WTC11 (cell line): ENCODE data around the gene LRRC28. TPM values are rescaled to one million over a fixed set of nuclear protein-coding genes. Genes with fewer than 3 reads are reported as not detected.
"Not testable (repeated sequence)": the region's sequence is repeated elsewhere in the genome, so short reads cannot be mapped to it uniquely, and the experiment has no call there.

Experiments
- ATAC-seq: fragments of 200-7000 bp; cut with Tn5 transposase; 2 replicates; pipeline ENCODE4 v1.10.0; 2021; ENCODE audit warnings: mild to moderate bottlenecking, moderate library complexity
- CTCF ChIA-PET: fragments of 300-600 bp; sonication (Branson Sonifier 250); formaldehyde crosslinking; loops from one replicate; lab custom pipeline; 2021; ENCODE audit warnings: antibody characterized with exemption; lab: Charles Lee
- POLR2A ChIA-PET: fragments of 350-600 bp; sonication (Branson Sonifier 250); formaldehyde crosslinking; loops from one replicate; lab custom pipeline; 2021; ENCODE audit warnings: antibody characterized with exemption; lab: Charles Lee
- DNase-seq: peaks from one replicate; pipeline ENCODE4 v3.0.0; 2021; ENCODE audit warnings: low spot score
- H3K27ac Mint-ChIP-seq: 2 replicates; pipeline ENCODE4 v1.8.0; 2021; ENCODE audit warnings: mixed read lengths
- H3K27me3 Mint-ChIP-seq: 2 replicates; pipeline ENCODE4 v1.8.0; 2021; ENCODE audit warnings: low read depth, mild to moderate bottlenecking, moderate library complexity, mixed read lengths
- H3K36me3 Mint-ChIP-seq: 2 replicates; pipeline ENCODE4 v1.8.0; 2021; ENCODE audit warnings: mixed read lengths
- H3K4me1 Mint-ChIP-seq: 2 replicates; pipeline ENCODE4 v1.8.0; 2022; ENCODE audit warnings: mixed read lengths
- H3K4me3 Mint-ChIP-seq: 2 replicates; pipeline ENCODE4 v1.8.0; 2021; ENCODE audit warnings: mild to moderate bottlenecking, moderate library complexity, mixed read lengths
- H3K9me3 Mint-ChIP-seq: 2 replicates; pipeline ENCODE4 v1.8.0; 2021; ENCODE audit warnings: mixed read lengths
- CBFB ChIP-seq: sonication (generic); formaldehyde crosslinking; IDR thresholded peaks from 2 replicates; pipeline ENCODE4 v1.8.1; 2022; ENCODE audit warnings: mild to moderate bottlenecking, low read depth, missing genetic modification reagents
- CREM ChIP-seq: sonication (generic); formaldehyde crosslinking; IDR thresholded peaks from 2 replicates; pipeline ENCODE4 v1.8.1; 2022; ENCODE audit warnings: mild to moderate bottlenecking, missing genetic modification reagents, moderate library complexity
- ELF4 ChIP-seq: sonication (generic); formaldehyde crosslinking; IDR thresholded peaks from 2 replicates; pipeline ENCODE4 v1.8.1; 2022; ENCODE audit warnings: low read depth, mild to moderate bottlenecking, moderate library complexity, missing genetic modification reagents
- HMGA2 ChIP-seq: fragments of 250-450 bp; sonication (Bioruptor Pico); IDR thresholded peaks from 2 replicates; pipeline ENCODE4 v1.4.0; 2021; ENCODE audit warnings: mild to moderate bottlenecking, moderate library complexity
- IRF2 ChIP-seq: sonication (generic); formaldehyde crosslinking; IDR thresholded peaks from 2 replicates; pipeline ENCODE4 v1.8.0; 2022; ENCODE audit warnings: low read depth, missing genetic modification reagents, borderline replicate concordance
- NFYB ChIP-seq: sonication (generic); formaldehyde crosslinking; conservative IDR thresholded peaks from 2 replicates; pipeline ENCODE4 v1.8.0; 2022; ENCODE audit warnings: low read depth, missing genetic modification reagents
- NR1H2 ChIP-seq: sonication (generic); formaldehyde crosslinking; IDR thresholded peaks from 2 replicates; pipeline ENCODE4 v1.9.0; 2021; ENCODE audit warnings: mild to moderate bottlenecking, moderate library complexity, missing genetic modification reagents
- NR2C2 ChIP-seq: sonication (generic); formaldehyde crosslinking; IDR thresholded peaks from 2 replicates; pipeline ENCODE4 v1.8.0; 2022; ENCODE audit warnings: mild to moderate bottlenecking, missing genetic modification reagents
- RELA ChIP-seq: sonication (generic); formaldehyde crosslinking; IDR thresholded peaks from 2 replicates; pipeline ENCODE4 v1.8.1; 2022; ENCODE audit warnings: missing genetic modification reagents, mild to moderate bottlenecking, borderline replicate concordance
- SOX15 ChIP-seq: fragments of 250-450 bp; sonication (Bioruptor Pico); IDR thresholded peaks from 2 replicates; pipeline ENCODE4 v1.9.0; 2021; ENCODE audit warnings: mild to moderate bottlenecking
- ZNF219 ChIP-seq: sonication (generic); formaldehyde crosslinking; IDR thresholded peaks from 2 replicates; pipeline ENCODE4 v1.8.0; 2023; ENCODE audit warnings: missing genetic modification reagents, mild to moderate bottlenecking, borderline replicate concordance
- ZNF232 ChIP-seq: sonication (generic); formaldehyde crosslinking; IDR thresholded peaks from 2 replicates; pipeline ENCODE4 v1.8.0; 2022; ENCODE audit warnings: mild to moderate bottlenecking, missing genetic modification reagents
- total RNA-seq: library from RNA; stranded (reverse); gene quantifications from 3 replicates; pipeline ENCODE4 v1.2.3, GENCODE V29; 2021
- TF ChIP-seq, protein P1 (sequence below): sonication (generic); formaldehyde crosslinking; conservative IDR thresholded peaks from 2 replicates; pipeline ENCODE4 v1.8.1; 2023; ENCODE audit warnings: mild to moderate bottlenecking, low read depth, missing genetic modification reagents, moderate library complexity
- TF ChIP-seq, protein P2 (sequence below): fragments of 250-450 bp; sonication (Bioruptor Pico); IDR thresholded peaks from 2 replicates; pipeline ENCODE4 v1.9.0; 2021; ENCODE audit warnings: moderate library complexity, mild to moderate bottlenecking, inconsistent platforms, borderline replicate concordance
- TF ChIP-seq, protein P3 (sequence below): fragments of 250-450 bp; sonication (Bioruptor Pico); IDR thresholded peaks from 2 replicates; pipeline ENCODE4 v1.8.0; 2021; ENCODE audit warnings: mild to moderate bottlenecking
- TF ChIP-seq, protein P4 (sequence below): sonication (generic); formaldehyde crosslinking; IDR thresholded peaks from 2 replicates; pipeline ENCODE4 v1.8.1; 2023; ENCODE audit warnings: mild to moderate bottlenecking, missing genetic modification reagents
- TF ChIP-seq, protein P5 (sequence below): sonication (generic); formaldehyde crosslinking; IDR thresholded peaks from 2 replicates; pipeline ENCODE4 v1.8.1; 2022; ENCODE audit warnings: mild to moderate bottlenecking, missing genetic modification reagents, moderate library complexity, borderline replicate concordance

The LRRC28 gene
- total RNA-seq, 1 experiment from 2014 or later = 18.4 TPM

DNA sequence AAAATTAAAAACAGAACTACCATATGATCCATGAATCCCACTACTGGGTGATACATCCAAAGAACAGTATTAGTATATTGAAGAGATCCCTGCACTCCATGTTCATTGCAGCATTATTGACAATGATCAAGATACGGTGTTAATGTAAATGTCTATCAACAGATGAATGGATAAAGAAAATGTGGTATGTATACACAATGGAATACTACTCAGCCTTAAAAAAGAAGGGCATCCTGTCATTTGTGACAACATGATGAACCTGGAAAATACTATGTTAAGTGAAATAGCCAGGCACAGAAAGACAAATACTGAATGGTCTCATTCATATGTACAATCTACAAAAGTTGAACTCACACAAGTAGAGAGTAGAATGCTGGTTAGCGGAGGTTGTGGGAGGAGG, 18.5 kb upstream of the LRRC28 start:
- POLR2A ChIA-PET = no interaction called here
- H3K4me3 Mint-ChIP-seq = no peak overlapping the region
- TF ChIP-seq, protein P1, sequence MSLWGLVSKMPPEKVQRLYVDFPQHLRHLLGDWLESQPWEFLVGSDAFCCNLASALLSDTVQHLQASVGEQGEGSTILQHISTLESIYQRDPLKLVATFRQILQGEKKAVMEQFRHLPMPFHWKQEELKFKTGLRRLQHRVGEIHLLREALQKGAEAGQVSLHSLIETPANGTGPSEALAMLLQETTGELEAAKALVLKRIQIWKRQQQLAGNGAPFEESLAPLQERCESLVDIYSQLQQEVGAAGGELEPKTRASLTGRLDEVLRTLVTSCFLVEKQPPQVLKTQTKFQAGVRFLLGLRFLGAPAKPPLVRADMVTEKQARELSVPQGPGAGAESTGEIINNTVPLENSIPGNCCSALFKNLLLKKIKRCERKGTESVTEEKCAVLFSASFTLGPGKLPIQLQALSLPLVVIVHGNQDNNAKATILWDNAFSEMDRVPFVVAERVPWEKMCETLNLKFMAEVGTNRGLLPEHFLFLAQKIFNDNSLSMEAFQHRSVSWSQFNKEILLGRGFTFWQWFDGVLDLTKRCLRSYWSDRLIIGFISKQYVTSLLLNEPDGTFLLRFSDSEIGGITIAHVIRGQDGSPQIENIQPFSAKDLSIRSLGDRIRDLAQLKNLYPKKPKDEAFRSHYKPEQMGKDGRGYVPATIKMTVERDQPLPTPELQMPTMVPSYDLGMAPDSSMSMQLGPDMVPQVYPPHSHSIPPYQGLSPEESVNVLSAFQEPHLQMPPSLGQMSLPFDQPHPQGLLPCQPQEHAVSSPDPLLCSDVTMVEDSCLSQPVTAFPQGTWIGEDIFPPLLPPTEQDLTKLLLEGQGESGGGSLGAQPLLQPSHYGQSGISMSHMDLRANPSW (CRISPR knock-in tag) = no peak
- TF ChIP-seq, protein P2, sequence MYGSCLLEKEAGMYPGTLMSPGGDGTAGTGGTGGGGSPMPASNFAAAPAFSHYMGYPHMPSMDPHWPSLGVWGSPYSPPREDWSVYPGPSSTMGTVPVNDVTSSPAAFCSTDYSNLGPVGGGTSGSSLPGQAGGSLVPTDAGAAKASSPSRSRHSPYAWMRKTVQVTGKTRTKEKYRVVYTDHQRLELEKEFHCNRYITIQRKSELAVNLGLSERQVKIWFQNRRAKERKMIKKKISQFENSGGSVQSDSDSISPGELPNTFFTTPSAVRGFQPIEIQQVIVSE (CRISPR knock-in tag) = no peak
- TF ChIP-seq, all 79 proteins: peak for 0
- no peak overlapping the region for H3K27ac Mint-ChIP-seq
- ATAC-seq = no peak
- no peaks in the 10 kb centered on the region for H3K27me3 Mint-ChIP-seq
- peaks cover 27% of the 10 kb centered on the region for H3K36me3 Mint-ChIP-seq
- peaks cover 17% of the 10 kb centered on the region for H3K9me3 Mint-ChIP-seq
- no peak for DNase-seq
- H3K4me1 Mint-ChIP-seq = peaks cover 2% of the 10 kb centered on the region
- CTCF ChIA-PET = no interaction called here

DNA sequence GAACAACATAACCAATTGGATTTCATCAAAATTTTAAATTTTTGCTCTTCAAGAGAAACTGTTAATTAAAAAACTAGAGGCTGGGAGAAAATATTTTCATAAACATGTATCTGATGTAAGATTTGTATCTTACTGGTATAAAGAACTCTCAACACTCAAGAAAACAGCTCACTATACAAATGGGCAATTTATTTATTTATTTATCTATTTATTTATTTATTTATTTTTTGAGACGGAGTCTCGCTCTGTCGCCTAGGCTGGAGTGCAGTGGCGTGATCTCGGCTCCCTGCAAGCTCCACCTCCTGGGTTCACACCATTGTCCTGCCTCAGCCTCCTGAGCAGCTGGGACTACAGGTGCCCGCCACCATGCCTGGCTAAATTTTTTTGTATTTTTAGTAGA, 17.1 kb upstream of the LRRC28 start:
- CTCF ChIA-PET, POLR2A ChIA-PET, H3K4me3 Mint-ChIP-seq, H3K4me1 Mint-ChIP-seq, H3K27me3 Mint-ChIP-seq, DNase-seq, ATAC-seq, H3K27ac Mint-ChIP-seq: not testable (repeated sequence)
- peaks cover 21% of the 10 kb centered on the region for H3K36me3 Mint-ChIP-seq
- H3K9me3 Mint-ChIP-seq = peaks cover 17% of the 10 kb centered on the region

DNA sequence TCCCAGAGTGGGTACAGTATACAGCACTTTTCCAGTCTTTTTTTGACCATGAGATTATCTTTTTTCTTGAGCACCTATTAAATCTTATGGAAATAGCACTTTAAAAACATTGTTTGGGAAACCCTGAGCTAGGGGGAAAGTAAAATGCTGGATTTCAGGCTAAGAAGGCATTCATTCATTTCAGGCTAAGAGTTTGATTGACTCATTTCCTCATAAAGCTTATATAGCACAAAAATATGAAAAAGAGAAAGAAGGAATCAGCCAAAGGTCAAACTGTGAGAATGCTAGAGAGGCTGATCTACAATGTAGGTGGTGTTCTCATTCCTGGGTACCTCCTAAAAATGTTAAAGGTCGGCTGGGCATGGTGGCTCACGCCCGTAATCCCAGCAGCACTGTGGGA, 12.4 kb upstream of the LRRC28 start:
- Mint-ChIP-seq H3K36me3 (peaks cover 7% of the 10 kb centered on the region), H3K4me1 (no peaks in the 10 kb centered on the region), H3K9me3 (0 out of 2 replicates have a peak, but pooled peaks cover 3% of the 10 kb centered on the region), H3K4me3 (no peak overlapping the region), H3K27ac (no peak overlapping the region), H3K27me3 (no peaks in the 10 kb centered on the region)
- ChIA-PET CTCF (no interaction called here), POLR2A (no interaction called here)
- ATAC-seq = no peak
- DNase-seq = no peak
- TF ChIP-seq RELA (CRISPR knock-in tag) (no peak), NR1H2 (CRISPR knock-in tag) (no peak), HMGA2 (CRISPR knock-in tag) (no peak), ZNF232 (CRISPR knock-in tag) (no peak)
- TF ChIP-seq, protein P3, sequence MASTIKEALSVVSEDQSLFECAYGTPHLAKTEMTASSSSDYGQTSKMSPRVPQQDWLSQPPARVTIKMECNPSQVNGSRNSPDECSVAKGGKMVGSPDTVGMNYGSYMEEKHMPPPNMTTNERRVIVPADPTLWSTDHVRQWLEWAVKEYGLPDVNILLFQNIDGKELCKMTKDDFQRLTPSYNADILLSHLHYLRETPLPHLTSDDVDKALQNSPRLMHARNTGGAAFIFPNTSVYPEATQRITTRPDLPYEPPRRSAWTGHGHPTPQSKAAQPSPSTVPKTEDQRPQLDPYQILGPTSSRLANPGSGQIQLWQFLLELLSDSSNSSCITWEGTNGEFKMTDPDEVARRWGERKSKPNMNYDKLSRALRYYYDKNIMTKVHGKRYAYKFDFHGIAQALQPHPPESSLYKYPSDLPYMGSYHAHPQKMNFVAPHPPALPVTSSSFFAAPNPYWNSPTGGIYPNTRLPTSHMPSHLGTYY = no peak

DNA sequence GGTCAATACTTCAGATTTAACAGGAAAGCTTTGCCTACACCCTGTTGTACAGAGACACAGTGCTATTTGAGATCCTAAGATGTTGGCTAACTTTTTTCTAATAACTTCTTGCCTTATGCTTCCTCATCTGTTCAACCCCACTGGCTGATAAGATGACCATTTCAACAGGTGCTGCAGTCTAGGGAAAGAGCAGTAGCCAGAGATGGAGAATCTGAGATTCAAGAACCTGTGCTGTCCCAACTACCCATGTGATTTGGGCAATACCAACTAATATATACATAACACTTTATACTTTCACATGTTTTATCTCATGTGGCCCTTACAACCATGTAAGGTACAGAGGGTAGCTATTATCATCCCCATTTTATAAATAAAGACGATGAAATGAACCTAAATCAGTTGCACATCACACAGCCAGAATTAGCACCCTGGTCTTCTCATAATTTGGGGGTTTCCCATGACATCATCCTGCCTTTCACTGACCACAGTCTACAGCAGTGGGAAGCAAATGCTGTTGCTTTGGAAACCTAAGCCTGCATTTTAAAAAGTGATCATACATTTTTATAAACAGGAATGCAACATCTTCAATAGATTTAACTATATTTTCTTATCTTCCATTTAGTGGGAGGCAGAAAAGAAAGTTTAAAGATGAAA, 11.6 kb upstream of the LRRC28 start:
- DNase-seq (no peak), ATAC-seq (no peak)
- H3K27ac Mint-ChIP-seq = no peak overlapping the region
- ChIA-PET CTCF (no interaction called here), POLR2A (no interaction called here)
- H3K27me3 Mint-ChIP-seq = no peaks in the 10 kb centered on the region
- no peaks in the 10 kb centered on the region for H3K4me1 Mint-ChIP-seq
- no peak overlapping the region for H3K4me3 Mint-ChIP-seq
- H3K36me3 Mint-ChIP-seq = peaks cover 4% of the 10 kb centered on the region
- H3K9me3 Mint-ChIP-seq = 0 out of 2 replicates have a peak, but pooled peaks cover under 1% of the 10 kb centered on the region
- TF ChIP-seq SOX15 (CRISPR knock-in tag) (no peak), NR2C2 (CRISPR knock-in tag) (no peak)

DNA sequence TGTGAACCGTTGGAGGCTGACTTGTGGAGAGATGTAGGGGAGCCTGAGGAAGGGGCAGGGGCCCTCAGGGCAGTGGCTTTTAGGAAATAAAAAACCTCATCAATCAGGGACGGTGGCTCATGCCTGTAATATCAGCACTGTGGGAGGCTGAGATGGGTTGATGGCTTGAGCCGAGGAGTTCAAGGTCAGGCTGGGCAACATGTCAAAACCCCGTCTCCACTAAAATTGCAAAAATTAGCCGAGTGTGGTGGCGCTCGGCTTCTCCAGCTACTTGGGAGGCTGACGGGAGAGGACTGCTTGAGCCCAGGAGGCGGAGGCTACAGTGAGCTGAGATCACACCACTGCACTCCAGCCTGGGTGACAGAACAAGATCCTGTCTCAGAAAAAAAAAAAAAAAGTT, 9.5 kb upstream of the LRRC28 start:
- no peak for DNase-seq
- Mint-ChIP-seq H3K4me3 (no peak overlapping the region), H3K36me3 (peaks cover 2% of the 10 kb centered on the region; the same call in 1 of the 2 replicates), H3K27ac (no peak overlapping the region), H3K27me3 (no peaks in the 10 kb centered on the region), H3K9me3 (no peaks in the 10 kb centered on the region), H3K4me1 (0 out of 2 replicates have a peak, but pooled peaks cover under 1% of the 10 kb centered on the region)
- POLR2A ChIA-PET = no interaction called here
- no peak for ATAC-seq
- CTCF ChIA-PET = interaction anchor here (0.7 kb wide), 2 partner anchors 9 to 141 kb away, joined by 3 to 4 read pairs; partner anchors contain the start of gene LRRC28
- TF ChIP-seq CREM (no peak), IRF2 (CRISPR knock-in tag) (no peak), CBFB (CRISPR knock-in tag) (no peak), NFYB (CRISPR knock-in tag) (no peak), HMGA2 (CRISPR knock-in tag) (no peak), ELF4 (CRISPR knock-in tag) (no peak), ZNF219 (CRISPR knock-in tag) (no peak)
- TF ChIP-seq, protein P4, sequence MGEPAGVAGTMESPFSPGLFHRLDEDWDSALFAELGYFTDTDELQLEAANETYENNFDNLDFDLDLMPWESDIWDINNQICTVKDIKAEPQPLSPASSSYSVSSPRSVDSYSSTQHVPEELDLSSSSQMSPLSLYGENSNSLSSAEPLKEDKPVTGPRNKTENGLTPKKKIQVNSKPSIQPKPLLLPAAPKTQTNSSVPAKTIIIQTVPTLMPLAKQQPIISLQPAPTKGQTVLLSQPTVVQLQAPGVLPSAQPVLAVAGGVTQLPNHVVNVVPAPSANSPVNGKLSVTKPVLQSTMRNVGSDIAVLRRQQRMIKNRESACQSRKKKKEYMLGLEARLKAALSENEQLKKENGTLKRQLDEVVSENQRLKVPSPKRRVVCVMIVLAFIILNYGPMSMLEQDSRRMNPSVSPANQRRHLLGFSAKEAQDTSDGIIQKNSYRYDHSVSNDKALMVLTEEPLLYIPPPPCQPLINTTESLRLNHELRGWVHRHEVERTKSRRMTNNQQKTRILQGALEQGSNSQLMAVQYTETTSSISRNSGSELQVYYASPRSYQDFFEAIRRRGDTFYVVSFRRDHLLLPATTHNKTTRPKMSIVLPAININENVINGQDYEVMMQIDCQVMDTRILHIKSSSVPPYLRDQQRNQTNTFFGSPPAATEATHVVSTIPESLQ = no peak
- TF ChIP-seq, protein P5, sequence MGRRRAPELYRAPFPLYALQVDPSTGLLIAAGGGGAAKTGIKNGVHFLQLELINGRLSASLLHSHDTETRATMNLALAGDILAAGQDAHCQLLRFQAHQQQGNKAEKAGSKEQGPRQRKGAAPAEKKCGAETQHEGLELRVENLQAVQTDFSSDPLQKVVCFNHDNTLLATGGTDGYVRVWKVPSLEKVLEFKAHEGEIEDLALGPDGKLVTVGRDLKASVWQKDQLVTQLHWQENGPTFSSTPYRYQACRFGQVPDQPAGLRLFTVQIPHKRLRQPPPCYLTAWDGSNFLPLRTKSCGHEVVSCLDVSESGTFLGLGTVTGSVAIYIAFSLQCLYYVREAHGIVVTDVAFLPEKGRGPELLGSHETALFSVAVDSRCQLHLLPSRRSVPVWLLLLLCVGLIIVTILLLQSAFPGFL = no peak
